Measurements from ENCODE around the gene SPSB1.

The SPSB1 gene

DNA sequence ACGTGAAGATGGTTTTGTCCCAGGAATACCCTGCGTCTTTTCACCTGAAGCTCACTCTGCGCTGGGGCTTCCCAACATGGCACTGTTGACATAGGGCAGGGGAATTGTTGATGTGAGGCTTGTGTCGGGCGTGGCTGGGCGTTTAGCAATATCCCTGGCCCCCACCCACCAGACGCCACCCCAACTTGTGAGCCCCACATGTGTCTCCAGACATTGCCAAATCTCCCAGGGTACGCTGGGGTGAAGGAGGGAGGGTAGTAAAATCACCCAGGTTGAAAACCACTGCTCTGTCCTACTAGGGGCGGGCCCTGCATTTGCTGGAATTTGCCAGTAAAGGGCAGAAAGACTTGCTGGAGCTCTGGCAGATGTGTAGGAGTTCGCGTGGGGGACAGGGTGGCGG is 36.0 kb downstream of the SPSB1 start:
- TF ChIP-seq, protein P1, sequence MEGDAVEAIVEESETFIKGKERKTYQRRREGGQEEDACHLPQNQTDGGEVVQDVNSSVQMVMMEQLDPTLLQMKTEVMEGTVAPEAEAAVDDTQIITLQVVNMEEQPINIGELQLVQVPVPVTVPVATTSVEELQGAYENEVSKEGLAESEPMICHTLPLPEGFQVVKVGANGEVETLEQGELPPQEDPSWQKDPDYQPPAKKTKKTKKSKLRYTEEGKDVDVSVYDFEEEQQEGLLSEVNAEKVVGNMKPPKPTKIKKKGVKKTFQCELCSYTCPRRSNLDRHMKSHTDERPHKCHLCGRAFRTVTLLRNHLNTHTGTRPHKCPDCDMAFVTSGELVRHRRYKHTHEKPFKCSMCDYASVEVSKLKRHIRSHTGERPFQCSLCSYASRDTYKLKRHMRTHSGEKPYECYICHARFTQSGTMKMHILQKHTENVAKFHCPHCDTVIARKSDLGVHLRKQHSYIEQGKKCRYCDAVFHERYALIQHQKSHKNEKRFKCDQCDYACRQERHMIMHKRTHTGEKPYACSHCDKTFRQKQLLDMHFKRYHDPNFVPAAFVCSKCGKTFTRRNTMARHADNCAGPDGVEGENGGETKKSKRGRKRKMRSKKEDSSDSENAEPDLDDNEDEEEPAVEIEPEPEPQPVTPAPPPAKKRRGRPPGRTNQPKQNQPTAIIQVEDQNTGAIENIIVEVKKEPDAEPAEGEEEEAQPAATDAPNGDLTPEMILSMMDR (conservative IDR thresholded peaks at IDR 0.05; ENCODE audit: low read depth, low read length): no peak
- Histone ChIP-seq H3K27ac (no peak overlapping the region), H3K79me2 (ENCODE audit: insufficient read depth, low read depth) (peaks cover 15% of the 10 kb centered on the region; the same call in 1 of the 2 replicates), H3K4me2 (no peak overlapping the region), H3K36me3 (ENCODE audit: insufficient read depth) (no peaks in the 10 kb centered on the region), H3K9ac (no peak overlapping the region), H3K4me3 (IDR thresholded peaks at IDR 0.05; ENCODE audit: insufficient read depth, low read depth, low read length) (no peak overlapping the region), H3K27me3 (ENCODE audit: insufficient read depth, low read depth) (no peaks in the 10 kb centered on the region), H3K4me1 (ENCODE audit: low read depth, poor library complexity, severe bottlenecking) (no peaks in the 10 kb centered on the region), H2AFZ (ENCODE audit: low read depth) (no peak overlapping the region), H4K20me1 (ENCODE audit: insufficient read depth) (no peaks in the 10 kb centered on the region)

GRCh38 chr1:9331016-9331415 is 38.3 kb downstream of the SPSB1 start:
- Histone ChIP-seq H3K36me3 (ENCODE audit: insufficient read depth) (no peaks in the 10 kb centered on the region), H2AFZ (ENCODE audit: low read depth) (no peak overlapping the region), H3K4me1 (ENCODE audit: low read depth, poor library complexity, severe bottlenecking) (no peaks in the 10 kb centered on the region), H3K9ac (no peak overlapping the region), H3K27me3 (ENCODE audit: insufficient read depth, low read depth) (no peaks in the 10 kb centered on the region), H4K20me1 (ENCODE audit: insufficient read depth) (no peaks in the 10 kb centered on the region), H3K27ac (no peak overlapping the region), H3K79me2 (ENCODE audit: insufficient read depth, low read depth) (peaks cover 11% of the 10 kb centered on the region; the same call in 1 of the 2 replicates), H3K4me3 (IDR thresholded peaks at IDR 0.05; ENCODE audit: insufficient read depth, low read depth, low read length) (no peak overlapping the region), H3K4me2 (no peak overlapping the region)
- TF ChIP-seq, protein P1 (conservative IDR thresholded peaks at IDR 0.05; ENCODE audit: low read depth, low read length): no peak

GRCh38 chr1:9331558-9332346 is 39.1 kb downstream of the SPSB1 start:
- no peaks in the 10 kb centered on the region for H3K4me1 ChIP-seq (ENCODE audit: low read depth, poor library complexity, severe bottlenecking)
- H3K27me3 ChIP-seq (ENCODE audit: insufficient read depth, low read depth): no peaks in the 10 kb centered on the region
- 0 out of 2 replicates have a peak, but pooled peaks cover 2% of the 10 kb centered on the region for H4K20me1 ChIP-seq (ENCODE audit: insufficient read depth)
- no peak overlapping the region for H2AFZ ChIP-seq (ENCODE audit: low read depth)
- peaks cover 11% of the 10 kb centered on the region; the same call in 1 of the 2 replicates for H3K79me2 ChIP-seq (ENCODE audit: insufficient read depth, low read depth)
- TF ChIP-seq, protein P1 (conservative IDR thresholded peaks at IDR 0.05; ENCODE audit: low read depth, low read length): no peak
- H3K36me3 ChIP-seq (ENCODE audit: insufficient read depth): no peaks in the 10 kb centered on the region
- no peak overlapping the region for H3K9ac ChIP-seq
- H3K27ac ChIP-seq: no peak overlapping the region
- H3K4me3 ChIP-seq (IDR thresholded peaks at IDR 0.05; ENCODE audit: insufficient read depth, low read depth, low read length): no peak overlapping the region
- H3K4me2 ChIP-seq: no peak overlapping the region

DNA sequence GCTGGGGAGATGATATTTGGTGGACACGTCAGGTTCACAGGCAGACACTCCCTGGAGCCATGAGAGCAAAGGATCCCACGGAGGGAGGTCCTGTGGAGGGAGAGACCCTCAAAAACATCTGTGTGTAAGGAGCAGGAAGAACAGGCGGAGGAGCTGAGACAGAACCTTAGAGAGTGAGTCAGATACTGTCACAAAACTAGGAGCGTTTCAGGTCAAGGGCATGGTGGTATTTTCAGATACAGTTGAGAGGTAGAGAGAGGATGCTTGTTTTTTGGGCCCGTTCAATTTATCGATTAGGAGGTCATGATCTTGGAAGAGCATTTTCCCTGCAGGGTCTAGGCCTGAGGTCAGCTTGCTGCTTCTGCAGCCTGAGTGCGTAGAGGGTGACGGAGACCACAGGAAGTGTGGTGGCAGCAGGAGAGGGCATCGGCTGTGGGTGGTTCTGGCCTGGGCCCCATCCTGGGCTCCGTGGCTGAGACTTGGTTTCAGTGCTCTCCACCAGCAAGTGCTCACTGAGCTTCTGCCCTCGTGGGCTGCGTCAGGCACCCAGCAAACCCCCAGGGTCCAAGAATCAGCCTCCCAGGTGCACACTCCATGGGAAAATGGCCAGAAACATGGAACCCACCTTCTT is 39.9 kb downstream of the SPSB1 start:
- 0 out of 2 replicates have a peak, but pooled peaks cover 4% of the 10 kb centered on the region for H4K20me1 ChIP-seq (ENCODE audit: insufficient read depth)
- H3K9ac ChIP-seq: no peak overlapping the region
- TF ChIP-seq, protein P1 (conservative IDR thresholded peaks at IDR 0.05; ENCODE audit: low read depth, low read length): no peak
- no peak overlapping the region for H3K4me3 ChIP-seq (IDR thresholded peaks at IDR 0.05; ENCODE audit: insufficient read depth, low read depth, low read length)
- H2AFZ ChIP-seq (ENCODE audit: low read depth): no peak overlapping the region
- no peak overlapping the region for H3K4me2 ChIP-seq
- no peak overlapping the region for H3K27ac ChIP-seq
- no peaks in the 10 kb centered on the region for H3K4me1 ChIP-seq (ENCODE audit: low read depth, poor library complexity, severe bottlenecking)
- H3K79me2 ChIP-seq (ENCODE audit: insufficient read depth, low read depth): peaks cover 11% of the 10 kb centered on the region; the same call in 1 of the 2 replicates
- no peaks in the 10 kb centered on the region for H3K36me3 ChIP-seq (ENCODE audit: insufficient read depth)
- H3K27me3 ChIP-seq (ENCODE audit: insufficient read depth, low read depth): no peaks in the 10 kb centered on the region

All from KMS-11 (cell line).